SK-N-SH (cell line): Measurements from ENCODE around the gene EML2. TPM values are rescaled to one million over a fixed set of nuclear protein-coding genes. Genes with fewer than 3 reads are reported as not detected.

Experiments
- CTCF ChIA-PET: fragments of 300-600, 350-600 bp; formaldehyde crosslinking; extraction: SDS; loops from one replicate; lab custom pipeline; 2021; lab: Yijun Ruan, JAX
- POLR2A ChIA-PET: fragments of 350-600 bp; sonication (Branson Sonifier 250); formaldehyde crosslinking; extraction: SDS; loops from one replicate; lab custom pipeline; 2020; ENCODE audit warnings: antibody characterized with exemption, inconsistent platforms; lab: Yijun Ruan, JAX
- DNase-seq: peaks from one replicate; pipeline ENCODE4 v3.0.0; 2012
- H2AFZ ChIP-seq: fragments of 200-600 bp; sonication (generic); 2 replicates; pipeline ENCODE4 v1.8.1; 2016; ENCODE audit warnings: antibody characterized with exemption, mild to moderate bottlenecking, low read depth
- H3F3A ChIP-seq: fragments of 200-600 bp; sonication (generic); replicated peaks from 2 replicates; pipeline ENCODE3; 2016; ENCODE audit warnings: antibody characterized with exemption, mild to moderate bottlenecking; ENCODE audit not compliant: insufficient read depth
- H3K27ac ChIP-seq, 2 experiments: fragments of 200-500 bp in 1 of 2; fragments of 200-600 bp in 1 of 2; sonication (Bioruptor generic) in 1 of 2; sonication (generic), shearing (Covaris generic) in 1 of 2; 2 replicates each; pipeline versions ENCODE4 v1.5.1 to v1.6.1; 2014 to 2016; ENCODE audit warnings: low read depth in 2 of 2, inconsistent platforms in 1 of 2, low read length in 1 of 2, mild to moderate bottlenecking in 1 of 2, mixed read lengths in 1 of 2
- H3K27me3 ChIP-seq: fragments of 200-600 bp; sonication (generic), shearing (Covaris generic); 2 replicates; pipeline ENCODE4 v1.6.1; 2016; ENCODE audit warnings: mixed run types; ENCODE audit not compliant: insufficient read depth
- H3K36me3 ChIP-seq, 2 experiments: fragments of 200-500 bp in 1 of 2; fragments of 200-600 bp in 1 of 2; sonication (Bioruptor generic) in 1 of 2; sonication (generic) in 1 of 2; replicated peaks in 1 of 2; 2 replicates each; pipeline versions ENCODE3 to v1.5.1; 2014 to 2016; ENCODE audit warnings: low read length in 1 of 2, mild to moderate bottlenecking in 1 of 2; ENCODE audit not compliant: insufficient read depth in 2 of 2, control insufficient read depth in 1 of 2
- H3K4me1 ChIP-seq, 2 experiments: fragments of 200-500 bp in 1 of 2; fragments of 200-600 bp in 1 of 2; sonication (Bioruptor generic) in 1 of 2; sonication (generic), shearing (Covaris generic) in 1 of 2; 2 replicates each; pipeline versions ENCODE4 v1.5.1 to v1.6.1; 2014 to 2016; ENCODE audit warnings: low read depth in 1 of 2, low read length in 1 of 2, mixed run types in 1 of 2; ENCODE audit not compliant: insufficient read depth in 2 of 2, control insufficient read depth in 1 of 2
- H3K4me2 ChIP-seq: fragments of 200-600 bp; sonication (generic), shearing (Covaris generic); 2 replicates; pipeline ENCODE4 v1.6.1; 2017; ENCODE audit warnings: mixed run types
- H3K4me3 ChIP-seq, 2 experiments: fragments of 200-500 bp in 1 of 2; fragments of 200-600 bp in 1 of 2; sonication (Bioruptor generic) in 1 of 2; sonication (generic), shearing (Covaris generic) in 1 of 2; 2 replicates each; pipeline versions ENCODE4 v1.5.1 to v1.8.1; 2014 to 2016; ENCODE audit warnings: low read depth in 2 of 2, inconsistent platforms in 1 of 2, low read length in 1 of 2, mild to moderate bottlenecking in 1 of 2, mixed read lengths in 1 of 2, moderate library complexity in 1 of 2
- H3K79me2 ChIP-seq: fragments of 200-600 bp; sonication (generic); 2 replicates; pipeline ENCODE4 v1.8.1; 2017; ENCODE audit warnings: mild to moderate bottlenecking; ENCODE audit not compliant: insufficient read depth
- H3K9ac ChIP-seq: fragments of 200-600 bp; sonication (generic); 2 replicates; pipeline ENCODE4 v1.6.1; 2017; ENCODE audit warnings: mixed run types
- H3K9me2 ChIP-seq: fragments of 200-600 bp; sonication (generic); 2 replicates; pipeline ENCODE4 v1.6.1; 2017; ENCODE audit warnings: mixed run types
- H3K9me3 ChIP-seq: fragments of 200-600 bp; sonication (generic); 2 replicates; pipeline ENCODE4 v1.6.1; 2017; ENCODE audit warnings: mixed run types, mild to moderate bottlenecking, moderate library complexity
- H4K20me1 ChIP-seq: fragments of 200-600 bp; sonication (generic); 2 replicates; pipeline ENCODE4 v1.6.1; 2017; ENCODE audit warnings: mild to moderate bottlenecking, mixed run types; ENCODE audit not compliant: insufficient read depth
- CHD2 ChIP-seq: fragments of 150-350 bp; IDR thresholded peaks from 2 replicates; pipeline ENCODE4 v1.6.1; 2018; ENCODE audit warnings: low read length; ENCODE audit not compliant: partially characterized antibody
- EZH2phosphoT487 ChIP-seq: fragments of 200-600 bp; sonication (generic); IDR thresholded peaks from 2 replicates; pipeline ENCODE4 v1.6.1; 2017; ENCODE audit warnings: low read depth, mixed run types, mild to moderate bottlenecking, antibody characterized with exemption, moderate library complexity, borderline replicate concordance
- IRF3 ChIP-seq: fragments of 150-350 bp; IDR thresholded peaks from 2 replicates; pipeline ENCODE4 v1.6.1; 2016; ENCODE audit warnings: mild to moderate bottlenecking, low read depth, low read length
- JUND ChIP-seq: IDR thresholded peaks from 2 replicates; pipeline ENCODE4 v1.4.0; 2012
- MAX ChIP-seq: IDR thresholded peaks from 2 replicates; pipeline ENCODE4 v1.4.0; 2012; ENCODE audit warnings: low read depth
- MXI1 ChIP-seq: IDR thresholded peaks from 2 replicates; pipeline ENCODE4 v1.6.1; 2012; ENCODE audit warnings: mild to moderate bottlenecking, low read depth, low read length, improper control_type of control experiment
- NRF1 ChIP-seq: IDR thresholded peaks from 2 replicates; pipeline ENCODE4 v1.6.1; 2012; ENCODE audit warnings: low read depth, mild to moderate bottlenecking, low read length
- PBX3 ChIP-seq: IDR thresholded peaks from 2 replicates; pipeline ENCODE4; 2012
- RAD21 ChIP-seq: IDR thresholded peaks from 2 replicates; pipeline ENCODE4 v1.6.1; 2012; ENCODE audit warnings: mild to moderate bottlenecking, low read length
- RCOR1 ChIP-seq: fragments of 150-350 bp; IDR thresholded peaks from 2 replicates; pipeline ENCODE4 v1.6.1; 2017; ENCODE audit warnings: antibody characterized with exemption, low read length
- REST ChIP-seq: IDR thresholded peaks from 2 replicates; pipeline ENCODE4 v1.6.1; 2012; ENCODE audit warnings: mild to moderate bottlenecking, low read depth, low read length, moderate library complexity
- RFX5 ChIP-seq: IDR thresholded peaks from 2 replicates; pipeline ENCODE4 v1.6.1; 2012; ENCODE audit warnings: mild to moderate bottlenecking, improper control_type of control experiment, low read length
- RXRA ChIP-seq: IDR thresholded peaks from 2 replicates; pipeline ENCODE4 v1.4.0; 2012; ENCODE audit warnings: low read depth, mild to moderate bottlenecking, borderline replicate concordance
- TEAD4 ChIP-seq: IDR thresholded peaks from 2 replicates; pipeline ENCODE4 v1.4.0; 2012; ENCODE audit warnings: mild to moderate bottlenecking, borderline replicate concordance; ENCODE audit not compliant: insufficient read depth
- whole genome bisulfite sequencing: methylation state at CpG from one replicate; pipeline ENCODE4 v1.1.6; 2017; ENCODE audit warnings: low lambda C conversion rate; 5-methylcytosine and 5-hydroxymethylcytosine counted together
- polyA plus RNA-seq, 3 experiments: library from polyadenylated mRNA; depleted of rRNA; stranded (reverse); fragments of >200 nt; gene quantifications; 2 replicates each; pipeline ENCODE4 v1.2.3, GENCODE V29; 2012

Gene EML2
- polyA plus RNA-seq, 1 of the 3 experiments (the other 2 are of a cell fraction) = 12.4 TPM

- no peaks in the 10 kb centered on the region for H4K20me1 ChIP-seq
- H3K79me2 ChIP-seq = no peaks in the 10 kb centered on the region
- 2% methylated on average over 24 of the region's 27 CpGs for whole genome bisulfite sequencing
- H3K4me1 ChIP-seq = peaks cover 6 to 17% of the 10 kb centered on the region in 2 experiments; a peak in 1 of 4 replicates
- POLR2A ChIA-PET = interaction anchor here (0.5 to 1.4 kb wide), 4 partner anchors 14 to 178 kb away, joined by 3 to 6 read pairs (median 3); partner anchors contain the start of genes FOSB and QPCTL
- peak overlapping the region; percentile 61 to 81 for H3K4me3 ChIP-seq
- H3K9ac ChIP-seq = peak overlapping the region; percentile 26; the same call in 1 of the 2 replicates
- peak; percentile 97 for DNase-seq
- CTCF ChIA-PET = interaction anchor here (0.7 to 5.4 kb wide), 7 partner anchors 25 to 207 kb away, joined by 3 to 49 read pairs (median 5); partner anchors contain the start of gene QPCTL
- H3K36me3 ChIP-seq = no peaks in the 10 kb centered on the region
- H3K4me2 ChIP-seq = peak overlapping the region; percentile 86
- H3F3A ChIP-seq = peaks cover 12% of the 10 kb centered on the region
- H3K9me3 ChIP-seq = no peaks in the 10 kb centered on the region
- no peaks in the 10 kb centered on the region for H3K9me2 ChIP-seq
- H3K27me3 ChIP-seq = no peaks in the 10 kb centered on the region
- H2AFZ ChIP-seq = peak overlapping the region; percentile 82
- TF ChIP-seq NRF1 (0 out of 2 replicates have a peak, but pooled peaks have one; percentile 16), MAX (peak; percentile 71; the same call in 1 of the 2 replicates), RFX5 (peak; percentile 94), MXI1 (peak; percentile 42; the same call in 1 of the 2 replicates), REST (0 out of 2 replicates have a peak, but pooled peaks have one; percentile 62), CHD2 (peak; percentile 60), TEAD4 (no peak), EZH2phosphoT487 (no peak), IRF3 (peak; percentile 73), RAD21 (no peak), RCOR1 (peak; percentile 85), RXRA (no peak), JUND (peak; percentile 47; the same call in 1 of the 2 replicates), PBX3 (no peak)
- peak overlapping the region; percentile 59 to 85; a peak in 3 of 4 replicates for H3K27ac ChIP-seq
Measured at GRCh38 chr19:45645631-45646344, 6.6 kb upstream of the EML2 start.
